ENCODE data around the gene SPPL2B. TPM values are rescaled to one million over a fixed set of nuclear protein-coding genes. Genes with fewer than 3 reads are reported as not detected.

Gene SPPL2B
- total and polyA plus RNA-seq, 9 of the 15 experiments (the other 6 are each of a cell fraction or from before 2014, with no cell fraction given) = 0.20 to 81.2 (median 15.1) TPM

GRCh38 chr19:2309734-2310362 is 18.6 kb upstream of the SPPL2B start:
- intact Hi-C loops (cut with micrococcal nuclease) = no loop called here
- FAIRE-seq = no peak
- Histone ChIP-seq H4K20me1 (replicated peaks; ENCODE audit: control insufficient read depth, insufficient read depth, low read length) (no peaks in the 10 kb centered on the region), H3K4me2 (ENCODE audit: insufficient read depth, low read length) (no peak overlapping the region), H3K27me3 (ENCODE audit: control insufficient read depth in 2 of 2, insufficient read depth in 2 of 2, low read length in 2 of 2) (peaks cover 0 to 9% of the 10 kb centered on the region in 2 experiments; a peak in 2 of 5 replicates), H3K4me1 (replicated peaks in 1 of 2; ENCODE audit: control insufficient read depth in 2 of 2, insufficient read depth in 2 of 2, low read length in 2 of 2) (peaks cover 3 to 45% of the 10 kb centered on the region in 2 experiments; a peak in 3 of 5 replicates), H3K79me2 (ENCODE audit: control insufficient read depth, insufficient read depth, low read length) (no peaks in the 10 kb centered on the region), H2AFZ (ENCODE audit: low read depth, low read length) (no peak overlapping the region), H3K4me3 (no peak overlapping the region), H3K9ac (ENCODE audit: insufficient read depth in 1 of 2, low read depth in 2 of 2, low read length in 2 of 2) (0 out of 4 replicates have a peak overlapping the region, but pooled peaks of 1 of the 2 experiments have one; percentile 43), H3K36me3 (ENCODE audit: control insufficient read depth, insufficient read depth, low read length) (no peaks in the 10 kb centered on the region), H3K27ac (ENCODE audit: extremely low read depth, low read depth, low read length) (no peak overlapping the region), H3K9me1 (ENCODE audit: control insufficient read depth, insufficient read depth, low read length) (no peaks in the 10 kb centered on the region), H3K9me3 (replicated peaks; ENCODE audit: control insufficient read depth, insufficient read depth, low read depth, low read length) (peaks cover 4% of the 10 kb centered on the region)
- POLR2A ChIA-PET = interaction anchor here (0.5 to 0.6 kb wide), 3 partner anchors 119 to 251 kb away, joined by 3 read pairs; no protein-coding TSS in a partner anchor
- peak; percentile 16; the same call in 2 of the 3 replicates for ATAC-seq
- WGBS (ENCODE audit: insufficient coverage, low coverage, missing lambda C conversion rate) = 40% methylated on average over 17 of the region's 17 CpGs
- no peak for DNase-seq (ENCODE audit: extremely low read depth in 1 of 4, low spot score in 3 of 4)
- BruUV-seq (replicated peaks) = no TSS peak
- in situ Hi-C loops (cut with MboI) = loop anchor here (10.0 kb wide), 1 partner anchor 75 kb away; the partner anchor contains the start of genes PLEKHJ1 and SF3A2
- CTCF ChIA-PET (ENCODE audit: low intra/inter-chr PET ratio) = no interaction called here
- no peak for TF ChIP-seq POLR2B (IDR thresholded peaks at IDR 0.05; ENCODE audit: low read depth, partially characterized antibody)
- no peak for TF ChIP-seq ARHGAP35 (IDR thresholded peaks at IDR 0.05; ENCODE audit: partially characterized antibody)
- no peak for TF ChIP-seq ADNP (tag; IDR thresholded peaks at IDR 0.05)
- no peak for TF ChIP-seq NKRF (IDR thresholded peaks at IDR 0.05; ENCODE audit: borderline replicate concordance)
- TF ChIP-seq ZFP36 (IDR thresholded peaks at IDR 0.05; ENCODE audit: low read depth, low read length, partially characterized antibody) = peak; percentile 38
- no peak for TF ChIP-seq IRF1 (CRISPR knock-in tag; IDR thresholded peaks at IDR 0.05; ENCODE audit: borderline replicate concordance)
- TF ChIP-seq RCOR1 (IDR thresholded peaks at IDR 0.05; ENCODE audit: borderline replicate concordance in 1 of 2, low read depth in 2 of 2, low read length in 2 of 2) = no peak
- no peak for TF ChIP-seq BCLAF1 (IDR thresholded peaks at IDR 0.05; ENCODE audit: borderline replicate concordance in 1 of 2, control insufficient read depth in 1 of 2, low read depth in 2 of 2, low read length in 1 of 2)
- TF ChIP-seq MAZ (CRISPR knock-in tag; conservative IDR thresholded peaks at IDR 0.05 in 1 of 2, IDR thresholded peaks at IDR 0.05 in 1 of 2) = no peak
- TF ChIP-seq BMI1 (IDR thresholded peaks at IDR 0.05; ENCODE audit: low read length) = no peak
- 0 out of 2 replicates have a peak, but pooled peaks have one; percentile 29 for TF ChIP-seq NFIC (IDR thresholded peaks at IDR 0.05)
- no peak for TF ChIP-seq NR2C1 (IDR thresholded peaks at IDR 0.05)
- no peak for TF ChIP-seq NR2C1 (tag; IDR thresholded peaks at IDR 0.05)
- TF ChIP-seq ZNF232 (CRISPR knock-in tag; IDR thresholded peaks at IDR 0.05) = no peak
- no peak for TF ChIP-seq EZH2 (IDR thresholded peaks at IDR 0.05; ENCODE audit: borderline replicate concordance, low read depth, low read length)

All from K562 (cell line).